Measurements from ENCODE around the gene ZNF277. TPM values are rescaled to one million over a fixed set of nuclear protein-coding genes. Genes with fewer than 3 reads are reported as not detected.

ZNF277 gene
- total and polyA plus RNA-seq, 7 experiments from 2014 or later, result 19.5 to 38.8 (median 25.9) TPM

DNA sequence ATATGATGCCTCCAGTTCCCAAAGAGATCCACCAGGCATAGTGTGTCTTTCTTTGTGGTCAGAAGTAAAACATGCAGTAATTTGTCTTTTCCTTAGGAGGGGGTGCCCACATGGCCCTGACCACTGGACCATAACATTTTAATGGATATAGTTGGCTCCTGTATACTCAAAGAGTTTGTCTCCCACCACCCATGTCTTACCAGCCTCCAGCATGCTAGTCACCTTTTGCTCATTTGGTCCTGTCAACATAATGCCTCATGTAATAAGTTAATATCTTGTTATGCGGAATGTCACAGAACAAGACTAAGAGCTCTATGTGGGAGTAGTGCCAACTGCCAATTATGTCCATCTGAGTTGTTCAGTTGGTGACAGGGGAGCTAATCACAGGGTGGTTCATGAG, 160.4 kb downstream of the ZNF277 start:
- DNase-seq (no peak), ATAC-seq (no peak)
- H3K9me3 Mint-ChIP-seq, result no peaks in the 10 kb centered on the region
- no peaks in the 10 kb centered on the region for H3K4me1 ChIP-seq (ENCODE audit: control insufficient read depth in 2 of 2, insufficient read depth in 2 of 2, low read length in 2 of 2)
- H3K4me1 Mint-ChIP-seq, result peaks cover 0 to 2% (median 0%) of the 10 kb centered on the region in 7 donors
- no peaks in the 10 kb centered on the region for H3K27me3 ChIP-seq (ENCODE audit: control insufficient read depth in 2 of 2, insufficient read depth in 2 of 2, low read length in 2 of 2)
- no peaks in the 10 kb centered on the region for H3K36me3 ChIP-seq (ENCODE audit: control insufficient read depth in 2 of 3, insufficient read depth in 3 of 3, low read length in 3 of 3)
- no peak overlapping the region for H3K4me3 Mint-ChIP-seq
- H3K36me3 Mint-ChIP-seq, result no peaks in the 10 kb centered on the region
- H3K4me3 ChIP-seq (ENCODE audit: low read length), result no peak overlapping the region
- H3K27ac ChIP-seq (ENCODE audit: low read depth, low read length), result no peak overlapping the region
- peaks cover 0 to 8% (median 5%) of the 10 kb centered on the region in 5 donors for H3K27me3 Mint-ChIP-seq
- H3K27ac Mint-ChIP-seq, result no peak overlapping the region
- H3K9me3 ChIP-seq (ENCODE audit: control insufficient read depth in 2 of 3, low read length in 3 of 3), result no peaks in the 10 kb centered on the region
- intact Hi-C loops (cut with micrococcal nuclease), result no loop called here
- ChIA-PET POLR2A (no interaction called here), CTCF (no interaction called here)

DNA sequence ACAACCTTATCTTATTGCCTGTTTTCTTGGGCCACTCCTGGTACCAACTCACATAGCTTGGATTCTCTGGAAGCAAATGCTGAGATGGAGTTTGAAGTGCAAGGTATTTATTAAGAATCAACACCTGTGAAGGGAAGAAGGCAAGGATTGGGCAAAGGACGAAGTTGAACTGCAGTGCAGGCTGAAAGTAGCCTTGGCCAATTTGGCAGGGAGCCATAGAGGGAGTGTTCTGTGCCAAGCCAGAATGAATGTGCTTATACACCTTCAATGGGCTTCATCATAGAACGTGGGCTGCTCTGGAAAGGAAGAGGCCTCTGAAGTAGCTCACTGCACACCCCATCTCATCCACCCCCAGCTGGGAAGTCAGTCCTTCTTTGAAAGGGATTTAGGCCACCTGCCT, 163.9 kb downstream of the ZNF277 start:
- ATAC-seq (no peak), DNase-seq (no peak)
- Histone ChIP-seq H3K4me1 (ENCODE audit: control insufficient read depth in 2 of 2, insufficient read depth in 2 of 2, low read length in 2 of 2) (no peaks in the 10 kb centered on the region), H3K9me3 (ENCODE audit: control insufficient read depth in 2 of 3, low read length in 3 of 3) (no peaks in the 10 kb centered on the region), H3K27me3 (ENCODE audit: control insufficient read depth in 2 of 2, insufficient read depth in 2 of 2, low read length in 2 of 2) (no peaks in the 10 kb centered on the region), H3K36me3 (ENCODE audit: control insufficient read depth in 2 of 3, insufficient read depth in 3 of 3, low read length in 3 of 3) (no peaks in the 10 kb centered on the region), H3K4me3 (ENCODE audit: low read length) (no peak overlapping the region), H3K27ac (ENCODE audit: low read depth, low read length) (no peak overlapping the region)
- H3K4me3 Mint-ChIP-seq, result no peak overlapping the region
- H3K36me3 Mint-ChIP-seq, result no peaks in the 10 kb centered on the region
- no peak overlapping the region for H3K27ac Mint-ChIP-seq
- ChIA-PET POLR2A (no interaction called here), CTCF (no interaction called here)
- no peaks in the 10 kb centered on the region for H3K27me3 Mint-ChIP-seq
- intact Hi-C loops (cut with micrococcal nuclease), result no loop called here
- no peaks in the 10 kb centered on the region for H3K4me1 Mint-ChIP-seq
- no peaks in the 10 kb centered on the region for H3K9me3 Mint-ChIP-seq

DNA sequence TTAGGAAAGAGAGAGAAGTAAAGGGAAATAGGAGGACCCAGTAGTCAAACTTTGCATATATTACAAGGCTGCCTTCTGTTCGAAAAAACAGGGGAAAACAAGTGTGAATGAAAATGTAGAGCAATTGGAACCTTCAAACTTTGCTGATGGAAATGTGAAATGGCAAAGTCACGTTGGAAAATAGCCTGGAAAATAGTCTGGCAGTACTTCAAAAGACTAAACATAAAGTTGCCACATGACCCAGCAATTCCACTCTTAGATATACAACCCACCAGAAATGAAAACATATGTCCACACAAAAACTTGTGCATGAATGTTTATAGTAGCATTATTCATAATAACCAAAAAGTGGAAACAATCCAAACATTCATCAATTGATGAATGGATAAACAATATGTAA, 165.2 kb downstream of the ZNF277 start:
- DNase-seq (no peak), ATAC-seq (no peak)
- peaks cover 0 to 1% (median 0%) of the 10 kb centered on the region in 11 donors for H3K9me3 Mint-ChIP-seq
- H3K4me3 Mint-ChIP-seq, result no peak overlapping the region
- ChIA-PET POLR2A (no interaction called here), CTCF (no interaction called here)
- no peaks in the 10 kb centered on the region for H3K4me1 Mint-ChIP-seq
- no peak overlapping the region for H3K4me3 ChIP-seq (ENCODE audit: low read length)
- no peaks in the 10 kb centered on the region for H3K27me3 ChIP-seq (ENCODE audit: control insufficient read depth in 2 of 2, insufficient read depth in 2 of 2, low read length in 2 of 2)
- intact Hi-C loops (cut with micrococcal nuclease), result no loop called here
- no peak overlapping the region for H3K27ac Mint-ChIP-seq
- H3K9me3 ChIP-seq (ENCODE audit: control insufficient read depth in 2 of 3, low read length in 3 of 3), result no peaks in the 10 kb centered on the region
- no peaks in the 10 kb centered on the region for H3K4me1 ChIP-seq (ENCODE audit: control insufficient read depth in 2 of 2, insufficient read depth in 2 of 2, low read length in 2 of 2)
- H3K36me3 Mint-ChIP-seq, result no peaks in the 10 kb centered on the region
- peaks cover 0 to 4% (median 0%) of the 10 kb centered on the region in 5 donors for H3K27me3 Mint-ChIP-seq
- H3K36me3 ChIP-seq (ENCODE audit: control insufficient read depth in 2 of 3, insufficient read depth in 3 of 3, low read length in 3 of 3), result no peaks in the 10 kb centered on the region
- no peak overlapping the region for H3K27ac ChIP-seq (ENCODE audit: low read depth, low read length)

DNA sequence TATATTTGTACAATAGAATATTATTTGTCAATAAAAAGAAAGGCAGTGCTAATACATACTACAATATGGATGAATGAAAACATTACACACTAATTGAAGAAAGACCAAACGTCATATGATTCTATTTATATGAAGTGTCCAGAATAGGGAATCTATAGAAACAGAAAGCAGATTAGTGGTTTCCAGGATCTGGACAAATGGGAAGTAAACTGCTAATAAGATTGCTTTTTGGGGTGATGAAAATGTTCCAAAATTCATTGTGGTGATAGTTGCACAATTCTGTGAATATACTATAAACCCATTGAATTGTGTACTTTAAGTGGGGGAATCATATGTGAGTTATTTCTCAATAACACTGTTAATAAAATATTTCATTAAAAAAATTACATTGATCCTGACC, 165.6 kb downstream of the ZNF277 start:
- Histone ChIP-seq H3K9me3 (ENCODE audit: control insufficient read depth in 2 of 3, low read length in 3 of 3) (no peaks in the 10 kb centered on the region), H3K27me3 (ENCODE audit: control insufficient read depth in 2 of 2, insufficient read depth in 2 of 2, low read length in 2 of 2) (no peaks in the 10 kb centered on the region), H3K4me3 (ENCODE audit: low read length) (no peak overlapping the region), H3K27ac (ENCODE audit: low read depth, low read length) (no peak overlapping the region), H3K36me3 (ENCODE audit: control insufficient read depth in 2 of 3, insufficient read depth in 3 of 3, low read length in 3 of 3) (no peaks in the 10 kb centered on the region), H3K4me1 (ENCODE audit: control insufficient read depth in 2 of 2, insufficient read depth in 2 of 2, low read length in 2 of 2) (no peaks in the 10 kb centered on the region)
- Mint-ChIP-seq H3K27me3 (peaks cover 0 to 4% (median 0%) of the 10 kb centered on the region in 5 donors), H3K4me1 (no peaks in the 10 kb centered on the region), H3K9me3 (peaks cover 0 to 1% (median 0%) of the 10 kb centered on the region in 11 donors), H3K4me3 (no peak overlapping the region), H3K27ac (no peak overlapping the region), H3K36me3 (no peaks in the 10 kb centered on the region)
- intact Hi-C loops (cut with micrococcal nuclease), result no loop called here
- ChIA-PET CTCF (no interaction called here), POLR2A (no interaction called here)
- DNase-seq, result no peak
- ATAC-seq, result no peak

DNA sequence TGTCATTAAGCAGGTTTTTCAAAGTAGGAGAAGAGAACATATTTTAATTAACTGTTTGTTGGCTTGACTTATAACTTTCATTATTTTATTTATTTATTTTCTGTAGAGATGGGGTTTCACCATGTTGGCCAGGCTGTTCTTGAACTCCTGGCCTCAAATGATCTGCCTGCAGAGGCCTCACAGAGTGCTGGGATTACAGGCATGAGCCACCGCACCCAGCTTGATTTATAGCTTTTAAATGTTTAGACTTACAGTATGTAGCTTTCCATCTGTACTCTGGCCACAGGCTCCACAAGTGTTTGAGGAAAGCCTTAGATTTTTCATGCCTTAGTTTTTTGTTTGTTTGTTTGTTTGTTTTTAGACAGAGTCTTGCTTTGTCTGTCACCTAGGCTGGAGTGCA, 171.1 kb downstream of the ZNF277 start:
- intact Hi-C loops (cut with micrococcal nuclease), result no loop called here
- peaks cover 0 to 5% (median 0%) of the 10 kb centered on the region in 11 donors for H3K9me3 Mint-ChIP-seq
- peaks cover 3 to 14% (median 6%) of the 10 kb centered on the region in 5 donors for H3K27me3 Mint-ChIP-seq
- ChIA-PET POLR2A (no interaction called here), CTCF (no interaction called here)
- Histone ChIP-seq H3K4me3 (ENCODE audit: low read length) (no peak overlapping the region), H3K27ac (ENCODE audit: low read depth, low read length) (no peak overlapping the region), H3K4me1 (ENCODE audit: control insufficient read depth in 2 of 2, insufficient read depth in 2 of 2, low read length in 2 of 2) (no peaks in the 10 kb centered on the region), H3K27me3 (ENCODE audit: control insufficient read depth in 2 of 2, insufficient read depth in 2 of 2, low read length in 2 of 2) (no peaks in the 10 kb centered on the region), H3K36me3 (ENCODE audit: control insufficient read depth in 2 of 3, insufficient read depth in 3 of 3, low read length in 3 of 3) (no peaks in the 10 kb centered on the region), H3K9me3 (ENCODE audit: control insufficient read depth in 2 of 3, low read length in 3 of 3) (no peaks in the 10 kb centered on the region)
- ATAC-seq (no peak), DNase-seq (no peak)
- no peaks in the 10 kb centered on the region for H3K4me1 Mint-ChIP-seq
- H3K4me3 Mint-ChIP-seq, result no peak overlapping the region
- no peaks in the 10 kb centered on the region for H3K36me3 Mint-ChIP-seq
- H3K27ac Mint-ChIP-seq, result no peak overlapping the region

DNA sequence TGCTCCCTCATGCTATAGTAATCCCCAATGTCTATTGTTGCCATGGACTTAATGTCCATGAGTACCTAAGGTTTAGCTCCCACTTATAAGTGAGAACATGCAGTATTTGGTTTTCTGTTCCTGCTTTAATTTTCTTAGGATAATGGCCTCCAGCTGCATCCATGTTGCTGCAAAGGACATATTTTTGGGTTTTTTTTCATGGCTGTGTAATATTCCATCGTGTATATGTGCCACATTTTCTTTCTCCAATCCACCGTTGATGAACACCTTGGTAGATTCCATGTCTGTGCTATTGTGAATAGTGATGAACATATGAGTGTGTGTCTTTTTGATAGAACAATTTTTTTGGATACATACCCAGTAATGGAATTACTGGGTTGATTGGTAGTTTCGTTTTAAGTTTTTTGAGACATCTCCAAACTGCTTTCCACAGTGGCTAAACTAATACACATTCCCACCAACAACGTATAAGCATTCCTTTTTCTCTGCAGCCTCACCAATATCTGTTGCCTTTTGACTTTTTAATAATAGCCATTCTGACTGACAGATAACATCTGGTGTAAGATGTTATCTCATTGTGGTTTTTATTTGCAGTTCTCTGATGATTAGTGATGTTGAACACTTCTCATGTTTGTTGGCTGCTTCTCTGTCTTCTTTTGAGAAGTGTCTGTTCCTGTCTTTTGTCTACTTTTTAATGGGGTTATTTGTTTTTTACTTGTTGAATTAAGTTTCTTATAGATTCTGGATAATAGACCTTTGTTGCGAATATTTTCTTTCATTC, 175.0 kb downstream of the ZNF277 start:
- H3K27ac ChIP-seq (ENCODE audit: low read depth, low read length), result no peak overlapping the region
- Mint-ChIP-seq H3K27ac (no peak overlapping the region), H3K9me3 (peaks cover 0 to 5% (median 0%) of the 10 kb centered on the region in 11 donors), H3K27me3 (peaks cover 3 to 14% (median 6%) of the 10 kb centered on the region in 5 donors), H3K36me3 (no peaks in the 10 kb centered on the region), H3K4me3 (no peak overlapping the region), H3K4me1 (peaks cover 0 to 11% (median 7%) of the 10 kb centered on the region in 7 donors)
- H3K36me3 ChIP-seq (ENCODE audit: control insufficient read depth in 2 of 3, insufficient read depth in 3 of 3, low read length in 3 of 3), result no peaks in the 10 kb centered on the region
- no peaks in the 10 kb centered on the region for H3K9me3 ChIP-seq (ENCODE audit: control insufficient read depth in 2 of 3, low read length in 3 of 3)
- no peak for ATAC-seq
- no peak for DNase-seq
- intact Hi-C loops (cut with micrococcal nuclease), result loop anchor here in 1 of 2 donors (2.0 kb wide), 1 partner anchor 17 kb away; no protein-coding TSS in a partner anchor
- no peaks in the 10 kb centered on the region for H3K4me1 ChIP-seq (ENCODE audit: control insufficient read depth in 2 of 2, insufficient read depth in 2 of 2, low read length in 2 of 2)
- CTCF ChIA-PET, result no interaction called here
- no peak overlapping the region for H3K4me3 ChIP-seq (ENCODE audit: low read length)
- POLR2A ChIA-PET, result no interaction called here
- H3K27me3 ChIP-seq (ENCODE audit: control insufficient read depth in 2 of 2, insufficient read depth in 2 of 2, low read length in 2 of 2), result no peaks in the 10 kb centered on the region
